Putamen (tissue), 1 donor: Measurements from ENCODE around the gene NRN1.
"Not testable (repeated sequence)": the region's sequence is repeated elsewhere in the genome, so short reads cannot be mapped to it uniquely, and the experiment has no call there.

ENCODE experiments used
- DNase-seq: peaks from one replicate; pipeline ENCODE4 v3.0.0-alpha.2; 2016; ENCODE audit warnings: low spot score

The NRN1 gene

GRCh38 chr6:6006428-6007365 is at the start of gene NRN1:
Gene NRN1 (minus strand): TSS chr6:6006925. CDS start chr6:6006749, 176 bp downstream.
- DNase-seq, result no peak

GRCh38 chr6:6052216-6052615 is 45.5 kb upstream of the NRN1 start:
- DNase-seq, result no peak

- no peak for DNase-seq
Observed at GRCh38 chr6:6046716-6047115, 40.0 kb upstream of the NRN1 start.

- no peak for DNase-seq
Observed at GRCh38 chr6:6039946-6040509, 33.3 kb upstream of the NRN1 start.

- no peak for DNase-seq
Observed at GRCh38 chr6:6037179-6037578, 30.5 kb upstream of the NRN1 start.

- no peak for DNase-seq
Observed at GRCh38 chr6:6033858-6034257, 27.1 kb upstream of the NRN1 start.

GRCh38 chr6:6026513-6027205 is 19.9 kb upstream of the NRN1 start:
- no peak for DNase-seq

GRCh38 chr6:6025736-6026135 is 19.0 kb upstream of the NRN1 start:
- no peak for DNase-seq

- DNase-seq, result no peak
Observed at GRCh38 chr6:6024220-6024619, 17.5 kb upstream of the NRN1 start.

- DNase-seq, result not testable (repeated sequence)
Observed at GRCh38 chr6:6022841-6023240, 16.1 kb upstream of the NRN1 start.

GRCh38 chr6:6008648-6009421 is 2.1 kb upstream of the NRN1 start:
- peak; percentile 25 for DNase-seq

GRCh38 chr6:6008089-6008647 is 1.4 kb upstream of the NRN1 start:
- no peak for DNase-seq

GRCh38 chr6:6007366-6008088 is 802 bp upstream of the NRN1 start:
- no peak for DNase-seq

- DNase-seq, result no peak
Observed at GRCh38 chr6:6006006-6006427, 708 bp downstream of the NRN1 start.

GRCh38 chr6:6005051-6006005 is 1.4 kb downstream of the NRN1 start:
- DNase-seq, result no peak

- no peak for DNase-seq
Observed at GRCh38 chr6:6004390-6004995, 2.2 kb downstream of the NRN1 start.

GRCh38 chr6:6003621-6004366 is 2.9 kb downstream of the NRN1 start:
- no peak for DNase-seq

GRCh38 chr6:6002848-6003620 is 3.7 kb downstream of the NRN1 start:
- no peak for DNase-seq
